ENCODE results near the gene EIF2S3. TPM values are rescaled to one million over a fixed set of nuclear protein-coding genes. Genes with fewer than 3 reads are reported as not detected.

Gene EIF2S3
- polyA plus RNA-seq, 1 of the 3 experiments (the other 2 are of a cell fraction): 68.4 TPM

DNA sequence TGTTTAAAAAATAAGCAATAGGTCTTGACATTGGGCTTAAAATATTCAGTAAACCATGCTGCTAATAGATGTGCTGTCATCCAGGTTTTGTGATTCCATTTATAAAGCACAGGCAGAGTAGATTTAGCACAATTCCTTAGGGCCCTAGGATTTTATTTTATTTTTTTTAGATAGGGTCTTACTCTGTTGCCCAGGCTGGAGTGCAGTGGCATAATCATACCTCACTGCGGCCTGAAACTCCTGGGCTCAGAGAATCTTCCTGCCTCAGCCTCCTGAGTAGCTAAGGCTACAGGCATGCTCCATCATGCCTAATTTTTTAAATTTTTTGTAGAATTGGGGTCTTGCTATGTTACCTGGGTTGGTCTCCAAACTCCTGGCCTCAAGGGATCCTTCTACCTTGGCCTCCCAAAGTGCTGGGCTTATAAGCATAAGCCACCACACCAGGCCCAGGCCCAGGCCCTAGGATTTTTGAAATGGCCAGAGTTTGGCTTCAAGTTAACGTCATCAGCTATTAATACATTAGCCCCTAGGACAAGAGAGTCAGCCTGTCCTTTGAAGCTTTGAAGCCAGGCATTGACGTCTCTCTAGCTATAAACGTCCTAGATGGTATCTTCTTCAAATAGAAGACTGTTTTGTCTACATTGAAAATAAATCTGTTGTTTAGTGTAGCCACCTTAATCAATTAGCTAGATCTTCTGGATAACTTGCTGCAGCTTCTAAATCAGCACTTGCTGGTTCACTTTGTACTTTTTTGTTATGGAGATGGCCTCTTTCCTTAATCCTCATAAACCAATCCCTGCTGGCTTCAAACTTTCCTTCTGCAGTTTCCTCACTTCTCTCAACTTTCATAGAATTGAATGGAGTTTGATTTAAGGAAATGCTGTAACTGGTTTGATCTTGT is 35.8 kb downstream of the EIF2S3 start:
- Histone ChIP-seq H3K9me2 (no peaks in the 10 kb centered on the region), H3K4me2 (no peak overlapping the region), H3K27ac (ENCODE audit: low read depth in 2 of 2, low read length in 1 of 2) (no peak overlapping the region), H3K36me3 (replicated peaks in 1 of 2; ENCODE audit: control insufficient read depth in 1 of 2, insufficient read depth in 2 of 2, low read length in 1 of 2) (no peaks in the 10 kb centered on the region), H3K27me3 (ENCODE audit: insufficient read depth) (no peaks in the 10 kb centered on the region), H3K4me1 (ENCODE audit: control insufficient read depth in 1 of 2, insufficient read depth in 2 of 2, low read depth in 1 of 2, low read length in 1 of 2) (no peaks in the 10 kb centered on the region), H3F3A (replicated peaks; ENCODE audit: insufficient read depth) (no peaks in the 10 kb centered on the region), H3K9me3 (no peaks in the 10 kb centered on the region), H2AFZ (ENCODE audit: low read depth) (no peak overlapping the region), H3K79me2 (ENCODE audit: insufficient read depth) (no peaks in the 10 kb centered on the region), H3K9ac (no peak overlapping the region), H4K20me1 (ENCODE audit: insufficient read depth) (no peaks in the 10 kb centered on the region), H3K4me3 (ENCODE audit: low read depth in 2 of 2, low read length in 1 of 2) (no peak overlapping the region)
- ChIA-PET CTCF (interaction anchor here (1.4 kb wide), 1 partner anchor 36 kb away, joined by 4 read pairs; the partner anchor contains the start of gene EIF2S3), POLR2A (no interaction called here)
- 68% methylated on average over 4 of the region's 4 CpGs for WGBS (ENCODE audit: low lambda C conversion rate)
- no peak for DNase-seq
- TF ChIP-seq TEAD4 (IDR thresholded peaks at IDR 0.05; ENCODE audit: borderline replicate concordance, insufficient read depth) (no peak), SIN3A (IDR thresholded peaks at IDR 0.05; ENCODE audit: borderline replicate concordance, low read depth, low read length) (no peak), MXI1 (IDR thresholded peaks at IDR 0.05; ENCODE audit: low read depth, low read length) (no peak), GABPA (IDR thresholded peaks at IDR 0.05; ENCODE audit: low read depth) (no peak), SMC3 (IDR thresholded peaks at IDR 0.05; ENCODE audit: low read depth, low read length) (no peak), ELF1 (IDR thresholded peaks at IDR 0.05) (no peak), EZH2phosphoT487 (IDR thresholded peaks at IDR 0.05; ENCODE audit: borderline replicate concordance, low read depth) (no peak), RCOR1 (IDR thresholded peaks at IDR 0.05; ENCODE audit: low read length) (no peak), POLR2AphosphoS5 (IDR thresholded peaks at IDR 0.05; ENCODE audit: low read depth, low read length) (no peak), RAD21 (IDR thresholded peaks at IDR 0.05; ENCODE audit: low read length) (no peak), RFX5 (IDR thresholded peaks at IDR 0.05; ENCODE audit: low read length) (no peak), EP300 (IDR thresholded peaks at IDR 0.05; ENCODE audit: borderline replicate concordance in 1 of 2, low read depth in 1 of 2, low read length in 1 of 2) (no peak), JUND (IDR thresholded peaks at IDR 0.05) (no peak), TCF12 (IDR thresholded peaks at IDR 0.05) (no peak), FOXJ3 (CRISPR knock-in tag; IDR thresholded peaks at IDR 0.05) (no peak), YY1 (IDR thresholded peaks at IDR 0.05; ENCODE audit: low read depth) (no peak)
- TF ChIP-seq, protein P1, sequence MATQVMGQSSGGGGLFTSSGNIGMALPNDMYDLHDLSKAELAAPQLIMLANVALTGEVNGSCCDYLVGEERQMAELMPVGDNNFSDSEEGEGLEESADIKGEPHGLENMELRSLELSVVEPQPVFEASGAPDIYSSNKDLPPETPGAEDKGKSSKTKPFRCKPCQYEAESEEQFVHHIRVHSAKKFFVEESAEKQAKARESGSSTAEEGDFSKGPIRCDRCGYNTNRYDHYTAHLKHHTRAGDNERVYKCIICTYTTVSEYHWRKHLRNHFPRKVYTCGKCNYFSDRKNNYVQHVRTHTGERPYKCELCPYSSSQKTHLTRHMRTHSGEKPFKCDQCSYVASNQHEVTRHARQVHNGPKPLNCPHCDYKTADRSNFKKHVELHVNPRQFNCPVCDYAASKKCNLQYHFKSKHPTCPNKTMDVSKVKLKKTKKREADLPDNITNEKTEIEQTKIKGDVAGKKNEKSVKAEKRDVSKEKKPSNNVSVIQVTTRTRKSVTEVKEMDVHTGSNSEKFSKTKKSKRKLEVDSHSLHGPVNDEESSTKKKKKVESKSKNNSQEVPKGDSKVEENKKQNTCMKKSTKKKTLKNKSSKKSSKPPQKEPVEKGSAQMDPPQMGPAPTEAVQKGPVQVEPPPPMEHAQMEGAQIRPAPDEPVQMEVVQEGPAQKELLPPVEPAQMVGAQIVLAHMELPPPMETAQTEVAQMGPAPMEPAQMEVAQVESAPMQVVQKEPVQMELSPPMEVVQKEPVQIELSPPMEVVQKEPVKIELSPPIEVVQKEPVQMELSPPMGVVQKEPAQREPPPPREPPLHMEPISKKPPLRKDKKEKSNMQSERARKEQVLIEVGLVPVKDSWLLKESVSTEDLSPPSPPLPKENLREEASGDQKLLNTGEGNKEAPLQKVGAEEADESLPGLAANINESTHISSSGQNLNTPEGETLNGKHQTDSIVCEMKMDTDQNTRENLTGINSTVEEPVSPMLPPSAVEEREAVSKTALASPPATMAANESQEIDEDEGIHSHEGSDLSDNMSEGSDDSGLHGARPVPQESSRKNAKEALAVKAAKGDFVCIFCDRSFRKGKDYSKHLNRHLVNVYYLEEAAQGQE (IDR thresholded peaks at IDR 0.05; ENCODE audit: low read depth, low read length): no peak
- TF ChIP-seq, protein P2, sequence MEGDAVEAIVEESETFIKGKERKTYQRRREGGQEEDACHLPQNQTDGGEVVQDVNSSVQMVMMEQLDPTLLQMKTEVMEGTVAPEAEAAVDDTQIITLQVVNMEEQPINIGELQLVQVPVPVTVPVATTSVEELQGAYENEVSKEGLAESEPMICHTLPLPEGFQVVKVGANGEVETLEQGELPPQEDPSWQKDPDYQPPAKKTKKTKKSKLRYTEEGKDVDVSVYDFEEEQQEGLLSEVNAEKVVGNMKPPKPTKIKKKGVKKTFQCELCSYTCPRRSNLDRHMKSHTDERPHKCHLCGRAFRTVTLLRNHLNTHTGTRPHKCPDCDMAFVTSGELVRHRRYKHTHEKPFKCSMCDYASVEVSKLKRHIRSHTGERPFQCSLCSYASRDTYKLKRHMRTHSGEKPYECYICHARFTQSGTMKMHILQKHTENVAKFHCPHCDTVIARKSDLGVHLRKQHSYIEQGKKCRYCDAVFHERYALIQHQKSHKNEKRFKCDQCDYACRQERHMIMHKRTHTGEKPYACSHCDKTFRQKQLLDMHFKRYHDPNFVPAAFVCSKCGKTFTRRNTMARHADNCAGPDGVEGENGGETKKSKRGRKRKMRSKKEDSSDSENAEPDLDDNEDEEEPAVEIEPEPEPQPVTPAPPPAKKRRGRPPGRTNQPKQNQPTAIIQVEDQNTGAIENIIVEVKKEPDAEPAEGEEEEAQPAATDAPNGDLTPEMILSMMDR (IDR thresholded peaks at IDR 0.05): no peak
- TF ChIP-seq, protein P3, sequence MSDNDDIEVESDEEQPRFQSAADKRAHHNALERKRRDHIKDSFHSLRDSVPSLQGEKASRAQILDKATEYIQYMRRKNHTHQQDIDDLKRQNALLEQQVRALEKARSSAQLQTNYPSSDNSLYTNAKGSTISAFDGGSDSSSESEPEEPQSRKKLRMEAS (IDR thresholded peaks at IDR 0.05; ENCODE audit: low read depth): no peak
